ENCODE measurements around the gene NME7.
"Not testable (repeated sequence)": the region's sequence is repeated elsewhere in the genome, so short reads cannot be mapped to it uniquely, and the experiment has no call there.

NME7 gene

DNA sequence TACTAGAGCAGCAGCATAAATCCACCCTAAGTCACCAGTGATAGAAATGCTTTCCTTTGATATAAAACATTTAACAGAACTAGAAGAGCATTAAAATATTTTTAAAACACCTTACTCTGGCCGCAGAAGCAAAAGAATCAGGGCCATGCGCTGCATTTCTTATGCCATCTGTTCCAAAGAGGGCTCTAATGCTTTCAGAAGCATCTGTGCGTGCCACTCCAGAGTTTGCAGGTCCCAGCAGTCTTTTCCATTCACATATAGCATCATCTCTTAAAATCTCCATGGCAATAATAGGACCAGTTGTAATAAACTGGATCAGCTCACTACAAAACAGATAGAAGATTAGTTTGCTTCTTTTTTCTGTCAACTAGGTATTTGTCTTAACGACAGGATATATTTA lies 69.2 kb downstream of the NME7 start:
- H3K36me3 ChIP-seq: no peaks in the 10 kb centered on the region
- no peak overlapping the region for H3K27ac ChIP-seq
- H3K4me1 ChIP-seq (ENCODE audit: control insufficient read depth in 1 of 2, insufficient read depth in 1 of 2, low read depth in 1 of 2, low read length in 1 of 2): peaks cover 4 to 8% of the 10 kb centered on the region in 2 experiments
- H3K9me3 ChIP-seq: no peaks in the 10 kb centered on the region
- H3K27me3 ChIP-seq: no peaks in the 10 kb centered on the region
- H3K4me3 ChIP-seq (ENCODE audit: low read depth in 1 of 2, low read length in 1 of 2): no peak overlapping the region
- TF ChIP-seq, protein P1, sequence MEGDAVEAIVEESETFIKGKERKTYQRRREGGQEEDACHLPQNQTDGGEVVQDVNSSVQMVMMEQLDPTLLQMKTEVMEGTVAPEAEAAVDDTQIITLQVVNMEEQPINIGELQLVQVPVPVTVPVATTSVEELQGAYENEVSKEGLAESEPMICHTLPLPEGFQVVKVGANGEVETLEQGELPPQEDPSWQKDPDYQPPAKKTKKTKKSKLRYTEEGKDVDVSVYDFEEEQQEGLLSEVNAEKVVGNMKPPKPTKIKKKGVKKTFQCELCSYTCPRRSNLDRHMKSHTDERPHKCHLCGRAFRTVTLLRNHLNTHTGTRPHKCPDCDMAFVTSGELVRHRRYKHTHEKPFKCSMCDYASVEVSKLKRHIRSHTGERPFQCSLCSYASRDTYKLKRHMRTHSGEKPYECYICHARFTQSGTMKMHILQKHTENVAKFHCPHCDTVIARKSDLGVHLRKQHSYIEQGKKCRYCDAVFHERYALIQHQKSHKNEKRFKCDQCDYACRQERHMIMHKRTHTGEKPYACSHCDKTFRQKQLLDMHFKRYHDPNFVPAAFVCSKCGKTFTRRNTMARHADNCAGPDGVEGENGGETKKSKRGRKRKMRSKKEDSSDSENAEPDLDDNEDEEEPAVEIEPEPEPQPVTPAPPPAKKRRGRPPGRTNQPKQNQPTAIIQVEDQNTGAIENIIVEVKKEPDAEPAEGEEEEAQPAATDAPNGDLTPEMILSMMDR (IDR thresholded peaks at IDR 0.05): no peak

DNA sequence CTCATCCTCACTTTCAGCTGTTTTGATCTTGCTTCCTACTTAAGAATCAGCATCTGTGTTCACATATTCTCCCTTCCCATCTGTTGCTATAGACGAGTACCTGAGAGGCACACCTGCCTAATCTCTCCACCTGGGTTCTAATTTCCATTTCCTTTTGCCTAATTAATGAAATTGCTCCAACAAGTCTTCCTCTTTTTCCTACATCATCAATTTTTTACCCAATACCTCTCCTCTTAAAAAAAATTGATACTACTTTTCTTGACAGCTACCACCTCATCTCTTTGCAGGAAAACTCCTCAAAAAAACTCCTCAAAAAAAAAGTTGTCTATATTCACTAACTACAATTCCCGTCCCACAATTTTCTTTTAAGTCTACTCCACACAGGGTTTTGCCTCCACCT lies 71.8 kb downstream of the NME7 start:
- Histone ChIP-seq H3K4me3 (ENCODE audit: low read depth in 1 of 2, low read length in 1 of 2) (no peak overlapping the region), H3K4me1 (ENCODE audit: control insufficient read depth in 1 of 2, insufficient read depth in 1 of 2, low read depth in 1 of 2, low read length in 1 of 2) (peaks cover 4 to 8% of the 10 kb centered on the region in 2 experiments), H3K9me3 (no peaks in the 10 kb centered on the region), H3K27me3 (no peaks in the 10 kb centered on the region), H3K27ac (no peak overlapping the region), H3K36me3 (no peaks in the 10 kb centered on the region)
- TF ChIP-seq, protein P1 (IDR thresholded peaks at IDR 0.05): no peak

GRCh38 chr1:169295425-169295824 lies 72.2 kb downstream of the NME7 start:
- Histone ChIP-seq H3K4me1 (ENCODE audit: control insufficient read depth in 1 of 2, insufficient read depth in 1 of 2, low read depth in 1 of 2, low read length in 1 of 2) (peaks cover 4 to 8% of the 10 kb centered on the region in 2 experiments), H3K9me3 (no peaks in the 10 kb centered on the region), H3K36me3 (no peaks in the 10 kb centered on the region), H3K4me3 (ENCODE audit: low read depth in 1 of 2, low read length in 1 of 2) (no peak overlapping the region), H3K27me3 (no peaks in the 10 kb centered on the region), H3K27ac (no peak overlapping the region)
- TF ChIP-seq, protein P1 (IDR thresholded peaks at IDR 0.05): no peak

DNA sequence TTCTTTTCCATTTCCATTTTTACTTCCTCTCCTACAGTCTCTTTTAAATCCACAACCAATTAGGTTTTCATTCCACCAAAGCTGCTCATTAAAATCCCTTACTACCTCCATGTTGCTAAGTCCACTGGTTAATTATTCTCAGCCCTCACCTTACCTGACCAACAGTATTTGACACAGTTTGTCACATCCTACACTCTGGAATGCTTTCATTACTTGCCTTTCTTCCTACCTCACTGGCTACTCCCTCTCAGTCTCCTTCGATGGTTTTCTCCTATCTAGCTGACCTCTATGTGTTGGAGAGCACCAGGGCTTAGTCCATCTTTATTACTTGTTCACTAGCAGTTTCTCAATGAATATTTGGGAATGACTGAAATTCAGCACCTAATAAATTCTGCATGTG lies 78.6 kb downstream of the NME7 start:
- Histone ChIP-seq H3K27me3 (no peaks in the 10 kb centered on the region), H3K4me3 (ENCODE audit: low read depth in 1 of 2, low read length in 1 of 2) (no peak overlapping the region), H3K4me1 (ENCODE audit: control insufficient read depth in 1 of 2, insufficient read depth in 1 of 2, low read depth in 1 of 2, low read length in 1 of 2) (no peaks in the 10 kb centered on the region), H3K9me3 (no peaks in the 10 kb centered on the region), H3K36me3 (no peaks in the 10 kb centered on the region), H3K27ac (no peak overlapping the region)
- TF ChIP-seq, protein P1 (IDR thresholded peaks at IDR 0.05): no peak

- Histone ChIP-seq H3K36me3 (no peaks in the 10 kb centered on the region), H3K4me1 (ENCODE audit: control insufficient read depth in 1 of 2, insufficient read depth in 1 of 2, low read depth in 1 of 2, low read length in 1 of 2) (no peaks in the 10 kb centered on the region), H3K27me3 (no peaks in the 10 kb centered on the region), H3K9me3 (no peaks in the 10 kb centered on the region), H3K27ac (no peak overlapping the region), H3K4me3 (ENCODE audit: low read depth in 1 of 2, low read length in 1 of 2) (no peak overlapping the region)
- TF ChIP-seq, protein P1 (IDR thresholded peaks at IDR 0.05): no peak
Measured at GRCh38 chr1:169288011-169288414, 79.6 kb downstream of the NME7 start.

DNA sequence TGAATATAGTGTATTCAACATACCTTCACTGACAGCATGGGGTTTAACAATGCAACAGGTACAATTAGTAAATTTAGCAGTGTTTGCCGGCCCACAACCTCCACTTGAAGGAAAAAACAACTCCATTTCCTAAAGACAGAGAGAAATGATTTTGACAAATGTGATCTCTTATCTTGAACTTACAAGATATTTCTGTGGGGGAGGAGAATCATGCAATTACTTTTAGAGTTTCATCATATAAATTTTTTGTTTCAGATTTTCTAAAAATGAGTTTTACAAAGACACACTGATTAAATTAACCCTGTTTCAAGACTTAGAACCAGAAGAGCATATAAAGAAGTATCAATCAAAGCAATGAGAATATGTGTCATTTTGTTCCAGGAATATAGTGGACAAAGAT lies 80.3 kb downstream of the NME7 start:
- Histone ChIP-seq H3K27me3 (no peaks in the 10 kb centered on the region), H3K9me3 (no peaks in the 10 kb centered on the region), H3K36me3 (no peaks in the 10 kb centered on the region), H3K4me1 (ENCODE audit: control insufficient read depth in 1 of 2, insufficient read depth in 1 of 2, low read depth in 1 of 2, low read length in 1 of 2) (no peaks in the 10 kb centered on the region), H3K4me3 (ENCODE audit: low read depth in 1 of 2, low read length in 1 of 2) (no peak overlapping the region), H3K27ac (no peak overlapping the region)
- TF ChIP-seq, protein P1 (IDR thresholded peaks at IDR 0.05): no peak

GRCh38 chr1:169281562-169281961 lies 86.0 kb downstream of the NME7 start:
- not testable (repeated sequence) for H3K4me3 ChIP-seq (ENCODE audit: low read depth in 1 of 2, low read length in 1 of 2); H3K27ac ChIP-seq; H3K4me1 ChIP-seq (ENCODE audit: control insufficient read depth in 1 of 2, insufficient read depth in 1 of 2, low read depth in 1 of 2, low read length in 1 of 2); H3K27me3 ChIP-seq; H3K36me3 ChIP-seq; H3K9me3 ChIP-seq
